ENCODE measurements around the gene FKBP2. TPM values are rescaled to one million over a fixed set of nuclear protein-coding genes. Genes with fewer than 3 reads are reported as not detected.

The FKBP2 gene
- total and polyA plus RNA-seq, 2 of the 13 experiments (the other 11 are each of a cell fraction or from before 2014, with no cell fraction given), result 30.1 to 53.3 TPM

DNA sequence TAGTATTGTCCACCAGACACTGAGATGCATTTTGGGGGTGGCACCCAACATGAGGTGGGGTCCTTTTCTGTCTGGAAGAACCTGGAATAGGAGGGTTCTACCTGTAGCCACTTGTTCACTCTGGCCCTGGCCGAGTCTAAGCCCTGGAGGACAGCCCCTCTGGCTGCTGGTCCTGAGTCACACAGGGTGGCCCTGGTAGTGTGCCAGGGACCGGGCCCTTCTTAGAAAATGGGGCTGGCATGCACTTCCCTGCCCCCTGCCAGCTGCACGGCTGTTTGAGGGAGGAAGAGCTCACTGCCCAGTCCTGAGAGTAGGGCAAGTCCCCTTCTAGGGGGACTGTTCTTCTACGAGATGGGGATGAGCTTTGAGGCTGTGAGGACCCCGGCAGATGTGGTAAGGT lies 12.6 kb downstream of the FKBP2 start:
- no peaks in the 10 kb centered on the region for H4K20me1 ChIP-seq (ENCODE audit: insufficient read depth, low read length)
- no peaks in the 10 kb centered on the region for H3K9me3 ChIP-seq (ENCODE audit: low read length)
- WGBS (ENCODE audit: low lambda C conversion rate), result 94% methylated on average over 5 of the region's 5 CpGs
- DNase-seq (ENCODE audit: low spot score), result no peak
- no peak for FAIRE-seq
- TF ChIP-seq EEA1 (CRISPR knock-in tag; IDR thresholded peaks at IDR 0.05; ENCODE audit: borderline replicate concordance) (no peak), SNRNP70 (IDR thresholded peaks at IDR 0.05; ENCODE audit: low read depth, low read length) (no peak), NFATC3 (CRISPR knock-in tag; IDR thresholded peaks at IDR 0.05) (no peak), FOXM1 (CRISPR knock-in tag; IDR thresholded peaks at IDR 0.05) (no peak), ELF3 (CRISPR knock-in tag; IDR thresholded peaks at IDR 0.05) (no peak), TEAD3 (CRISPR knock-in tag; optimal IDR thresholded peaks at IDR 0.05; ENCODE audit: borderline replicate concordance) (no peak), ZNF10 (CRISPR knock-in tag; IDR thresholded peaks at IDR 0.05; ENCODE audit: borderline replicate concordance, low read depth) (no peak)
- TF ChIP-seq, protein P1, sequence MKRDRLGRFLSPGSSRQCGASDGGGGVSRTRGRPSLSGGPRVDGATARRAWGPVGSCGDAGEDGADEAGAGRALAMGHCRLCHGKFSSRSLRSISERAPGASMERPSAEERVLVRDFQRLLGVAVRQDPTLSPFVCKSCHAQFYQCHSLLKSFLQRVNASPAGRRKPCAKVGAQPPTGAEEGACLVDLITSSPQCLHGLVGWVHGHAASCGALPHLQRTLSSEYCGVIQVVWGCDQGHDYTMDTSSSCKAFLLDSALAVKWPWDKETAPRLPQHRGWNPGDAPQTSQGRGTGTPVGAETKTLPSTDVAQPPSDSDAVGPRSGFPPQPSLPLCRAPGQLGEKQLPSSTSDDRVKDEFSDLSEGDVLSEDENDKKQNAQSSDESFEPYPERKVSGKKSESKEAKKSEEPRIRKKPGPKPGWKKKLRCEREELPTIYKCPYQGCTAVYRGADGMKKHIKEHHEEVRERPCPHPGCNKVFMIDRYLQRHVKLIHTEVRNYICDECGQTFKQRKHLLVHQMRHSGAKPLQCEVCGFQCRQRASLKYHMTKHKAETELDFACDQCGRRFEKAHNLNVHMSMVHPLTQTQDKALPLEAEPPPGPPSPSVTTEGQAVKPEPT (CRISPR knock-in tag; IDR thresholded peaks at IDR 0.05; ENCODE audit: low read depth), result no peak
- no peak for ATAC-seq
- ChIA-PET POLR2A (no interaction called here), CTCF (ENCODE audit: low intra/inter-chr PET ratio, low total read pairs) (no interaction called here)
- no peaks in the 10 kb centered on the region; a peak in 1 of 5 replicates for H3K27me3 ChIP-seq (ENCODE audit: control insufficient read depth in 1 of 2, insufficient read depth in 2 of 2, low read length in 2 of 2)
- intact Hi-C loops (cut with micrococcal nuclease; ENCODE audit: unreplicated experiment) (no loop called here), in situ Hi-C loops (cut with HindIII; ENCODE audit: extremely low pct_ligation_motif_present, low pct_unique_long_range_greater_than_20kb) (no loop called here)
- no peak overlapping the region for H3K4me2 ChIP-seq (ENCODE audit: low read depth, low read length)
- H2AFZ ChIP-seq (ENCODE audit: low read length), result no peak overlapping the region
- H3K9ac ChIP-seq (ENCODE audit: insufficient read depth, low read depth, low read length), result no peak overlapping the region
- peaks cover 41% of the 10 kb centered on the region for H3K4me1 ChIP-seq (ENCODE audit: insufficient read depth, low read length)
- H3K4me3 ChIP-seq (replicated peaks in 1 of 3; ENCODE audit: insufficient read depth in 1 of 3, low read depth in 2 of 3, low read length in 3 of 3), result no peak overlapping the region
- H3K36me3 ChIP-seq (replicated peaks in 1 of 2; ENCODE audit: control insufficient read depth in 1 of 2, insufficient read depth in 2 of 2, low read length in 2 of 2), result peaks cover 7 to 10% of the 10 kb centered on the region in 2 experiments; a peak in 3 of 5 replicates
- peaks cover 7% of the 10 kb centered on the region for H3K79me2 ChIP-seq (ENCODE audit: insufficient read depth, low read length)
- no peak overlapping the region for H3K27ac ChIP-seq (ENCODE audit: extremely low read length, insufficient read depth, low read length)
- no TSS peak for BruUV-seq (replicated peaks)

Measured in HepG2 (cell line).